HEK293 (cell line): Measurements from ENCODE around the gene ZNF45.

Source experiments
- BCL6B ChIP-seq: fragments of 450-650 bp; formaldehyde crosslinking; IDR thresholded peaks from 2 replicates; pipeline ENCODE4 v1.5.1; 2017; ENCODE audit warnings: missing biosample characterization, missing genetic modification characterization
- PRDM10 ChIP-seq: fragments of 450-650 bp; formaldehyde crosslinking; IDR thresholded peaks from 2 replicates; pipeline ENCODE4 v1.5.1; 2016; ENCODE audit warnings: missing biosample characterization, missing genetic modification characterization
- SP7 ChIP-seq: fragments of 450-650 bp; formaldehyde crosslinking; IDR thresholded peaks from 2 replicates; pipeline ENCODE4 v1.5.1; 2016; ENCODE audit warnings: missing biosample characterization, missing genetic modification characterization
- ZBTB20 ChIP-seq: fragments of 450-650 bp; formaldehyde crosslinking; IDR thresholded peaks from 2 replicates; pipeline ENCODE4 v1.5.1; 2016; ENCODE audit warnings: missing biosample characterization, missing genetic modification characterization
- ZFP69B ChIP-seq: fragments of 450-650 bp; formaldehyde crosslinking; IDR thresholded peaks from 2 replicates; pipeline ENCODE4 v1.5.1; 2016; ENCODE audit warnings: missing biosample characterization, missing genetic modification characterization
- ZNF155 ChIP-seq: fragments of 450-650 bp; formaldehyde crosslinking; IDR thresholded peaks from 2 replicates; pipeline ENCODE4 v1.5.1; 2016; ENCODE audit warnings: missing biosample characterization, missing genetic modification characterization
- ZNF211 ChIP-seq: fragments of 450-650 bp; formaldehyde crosslinking; IDR thresholded peaks from 2 replicates; pipeline ENCODE4 v1.5.1; 2016; ENCODE audit warnings: low read depth, missing biosample characterization, missing genetic modification characterization
- ZNF362 ChIP-seq: fragments of 450-650 bp; formaldehyde crosslinking; IDR thresholded peaks from 2 replicates; pipeline ENCODE4 v1.5.1; 2016; ENCODE audit warnings: missing biosample characterization, missing genetic modification characterization
- ZNF423 ChIP-seq: fragments of 450-650 bp; formaldehyde crosslinking; IDR thresholded peaks from 2 replicates; pipeline ENCODE4 v1.5.1; 2016; ENCODE audit warnings: missing biosample characterization, missing genetic modification characterization
- ZNF585B ChIP-seq: fragments of 450-650 bp; formaldehyde crosslinking; IDR thresholded peaks from 2 replicates; pipeline ENCODE4 v1.5.1; 2016; ENCODE audit warnings: missing biosample characterization, missing genetic modification characterization
- ZNF654 ChIP-seq: fragments of 450-650 bp; formaldehyde crosslinking; IDR thresholded peaks from 2 replicates; pipeline ENCODE4 v1.5.1; 2016; ENCODE audit warnings: low read depth, missing biosample characterization, missing genetic modification characterization
- ZNF660 ChIP-seq: fragments of 450-650 bp; IDR thresholded peaks from 2 replicates; pipeline ENCODE4 v1.5.1; 2018; ENCODE audit warnings: missing biosample characterization, mild to moderate bottlenecking, missing genetic modification characterization
- ZNF707 ChIP-seq: fragments of 450-650 bp; formaldehyde crosslinking; IDR thresholded peaks from 2 replicates; pipeline ENCODE4 v1.5.1; 2016; ENCODE audit warnings: missing biosample characterization, missing genetic modification characterization
- ZNF785 ChIP-seq: fragments of 450-650 bp; formaldehyde crosslinking; IDR thresholded peaks from 2 replicates; pipeline ENCODE4 v1.5.1; 2016; ENCODE audit warnings: missing biosample characterization, missing genetic modification characterization
- TF ChIP-seq, protein P1 (sequence below): fragments of 450-650 bp; formaldehyde crosslinking; IDR thresholded peaks from 2 replicates; pipeline ENCODE4 v1.5.1; 2017; ENCODE audit warnings: missing biosample characterization, missing genetic modification characterization
- TF ChIP-seq, protein P2 (sequence below): fragments of 450-650 bp; formaldehyde crosslinking; IDR thresholded peaks from 2 replicates; pipeline ENCODE4 v1.5.1; 2016; ENCODE audit warnings: missing biosample characterization, missing genetic modification characterization

ZNF45 gene

DNA sequence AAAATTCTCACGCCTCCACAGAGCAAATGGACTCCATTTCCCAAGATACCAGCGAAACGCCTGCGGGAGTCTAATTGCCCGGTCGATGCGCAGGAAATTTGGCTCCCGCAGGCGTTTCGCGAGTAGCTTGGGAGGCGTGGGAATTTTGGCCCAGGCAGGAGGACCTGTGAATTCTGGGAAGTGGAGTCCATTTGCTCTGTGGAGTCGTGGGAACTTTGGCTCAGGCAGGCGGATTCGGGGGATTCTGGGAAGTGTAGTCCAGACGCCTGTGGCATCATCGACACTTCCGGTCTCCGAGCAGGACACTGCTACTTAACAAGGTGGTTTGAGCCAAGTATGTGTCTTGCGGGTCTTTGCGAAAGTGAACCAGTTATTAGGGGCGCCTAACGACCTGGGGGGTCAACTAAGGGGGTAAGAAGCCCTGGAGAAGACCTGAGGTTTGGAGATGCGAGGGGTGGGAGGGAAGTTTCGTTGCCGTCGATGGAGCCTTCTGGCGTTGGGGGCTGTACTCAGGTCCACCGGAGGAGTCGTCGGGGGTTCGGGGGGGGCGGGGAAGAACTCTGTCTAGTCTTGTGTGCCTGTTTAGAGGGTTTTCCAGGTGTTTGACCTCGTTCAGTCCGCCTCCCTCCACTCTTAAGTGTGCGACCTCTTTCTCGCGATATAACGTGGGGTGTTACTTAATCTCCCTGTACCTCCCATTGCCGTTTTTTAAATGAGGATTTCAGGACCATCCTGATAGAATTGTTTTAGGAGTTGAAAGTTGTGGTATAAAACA lies 49.0 kb upstream of the ZNF45 start, which contains the start of gene ZNF155 (continued):
- TF ChIP-seq ZNF155 (tag by site-specific recombination) (no peak), ZNF211 (tag by site-specific recombination) (no peak), ZNF785 (tag by site-specific recombination) (peak; percentile 8; the same call in 1 of the 2 replicates), ZNF362 (no peak), ZBTB20 (tag by site-specific recombination) (peak; percentile 93), SP7 (peak; percentile 73), ZNF654 (tag by site-specific recombination) (no peak), PRDM10 (peak; percentile 99), ZNF660 (tag by site-specific recombination) (peak; percentile 88; the same call in 1 of the 2 replicates), BCL6B (no peak), ZNF707 (tag by site-specific recombination) (no peak), ZNF585B (no peak), ZNF423 (tag by site-specific recombination) (no peak), ZFP69B (tag by site-specific recombination) (peak; percentile 8; the same call in 1 of the 2 replicates)
- TF ChIP-seq, protein P1, sequence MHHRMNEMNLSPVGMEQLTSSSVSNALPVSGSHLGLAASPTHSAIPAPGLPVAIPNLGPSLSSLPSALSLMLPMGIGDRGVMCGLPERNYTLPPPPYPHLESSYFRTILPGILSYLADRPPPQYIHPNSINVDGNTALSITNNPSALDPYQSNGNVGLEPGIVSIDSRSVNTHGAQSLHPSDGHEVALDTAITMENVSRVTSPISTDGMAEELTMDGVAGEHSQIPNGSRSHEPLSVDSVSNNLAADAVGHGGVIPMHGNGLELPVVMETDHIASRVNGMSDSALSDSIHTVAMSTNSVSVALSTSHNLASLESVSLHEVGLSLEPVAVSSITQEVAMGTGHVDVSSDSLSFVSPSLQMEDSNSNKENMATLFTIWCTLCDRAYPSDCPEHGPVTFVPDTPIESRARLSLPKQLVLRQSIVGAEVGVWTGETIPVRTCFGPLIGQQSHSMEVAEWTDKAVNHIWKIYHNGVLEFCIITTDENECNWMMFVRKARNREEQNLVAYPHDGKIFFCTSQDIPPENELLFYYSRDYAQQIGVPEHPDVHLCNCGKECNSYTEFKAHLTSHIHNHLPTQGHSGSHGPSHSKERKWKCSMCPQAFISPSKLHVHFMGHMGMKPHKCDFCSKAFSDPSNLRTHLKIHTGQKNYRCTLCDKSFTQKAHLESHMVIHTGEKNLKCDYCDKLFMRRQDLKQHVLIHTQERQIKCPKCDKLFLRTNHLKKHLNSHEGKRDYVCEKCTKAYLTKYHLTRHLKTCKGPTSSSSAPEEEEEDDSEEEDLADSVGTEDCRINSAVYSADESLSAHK (tag by site-specific recombination) = no peak
- TF ChIP-seq, protein P2, sequence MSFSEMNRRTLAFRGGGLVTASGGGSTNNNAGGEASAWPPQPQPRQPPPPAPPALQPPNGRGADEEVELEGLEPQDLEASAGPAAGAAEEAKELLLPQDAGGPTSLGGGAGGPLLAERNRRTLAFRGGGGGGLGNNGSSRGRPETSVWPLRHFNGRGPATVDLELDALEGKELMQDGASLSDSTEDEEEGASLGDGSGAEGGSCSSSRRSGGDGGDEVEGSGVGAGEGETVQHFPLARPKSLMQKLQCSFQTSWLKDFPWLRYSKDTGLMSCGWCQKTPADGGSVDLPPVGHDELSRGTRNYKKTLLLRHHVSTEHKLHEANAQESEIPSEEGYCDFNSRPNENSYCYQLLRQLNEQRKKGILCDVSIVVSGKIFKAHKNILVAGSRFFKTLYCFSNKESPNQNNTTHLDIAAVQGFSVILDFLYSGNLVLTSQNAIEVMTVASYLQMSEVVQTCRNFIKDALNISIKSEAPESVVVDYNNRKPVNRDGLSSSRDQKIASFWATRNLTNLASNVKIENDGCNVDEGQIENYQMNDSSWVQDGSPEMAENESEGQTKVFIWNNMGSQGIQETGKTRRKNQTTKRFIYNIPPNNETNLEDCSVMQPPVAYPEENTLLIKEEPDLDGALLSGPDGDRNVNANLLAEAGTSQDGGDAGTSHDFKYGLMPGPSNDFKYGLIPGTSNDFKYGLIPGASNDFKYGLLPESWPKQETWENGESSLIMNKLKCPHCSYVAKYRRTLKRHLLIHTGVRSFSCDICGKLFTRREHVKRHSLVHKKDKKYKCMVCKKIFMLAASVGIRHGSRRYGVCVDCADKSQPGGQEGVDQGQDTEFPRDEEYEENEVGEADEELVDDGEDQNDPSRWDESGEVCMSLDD (tag by site-specific recombination) = peak; percentile 86
